ENCODE measurements around the gene TCF7L1. TPM values are rescaled to one million over a fixed set of nuclear protein-coding genes. Genes with fewer than 3 reads are reported as not detected.

TCF7L1 gene
- total and polyA plus RNA-seq, 9 of the 15 experiments (the other 6 are each of a cell fraction or from before 2014, with no cell fraction given), result 0.03 to 0.11 (median 0.07) TPM; not detected in 5

- no peaks in the 10 kb centered on the region for H3K9me1 ChIP-seq (ENCODE audit: control insufficient read depth, insufficient read depth, low read length)
- 21% methylated on average over 23 of the region's 23 CpGs for WGBS (ENCODE audit: insufficient coverage, low coverage, missing lambda C conversion rate)
- ChIA-PET POLR2A (interaction anchor here (0.6 to 0.7 kb wide), 3 partner anchors 10 to 27 kb away, joined by 3 to 4 read pairs (median 4); no protein-coding TSS in a partner anchor), CTCF (ENCODE audit: low intra/inter-chr PET ratio) (no interaction called here)
- no peak overlapping the region for H3K27ac ChIP-seq (ENCODE audit: extremely low read depth, low read depth, low read length)
- H4K20me1 ChIP-seq (replicated peaks; ENCODE audit: control insufficient read depth, insufficient read depth, low read length), result no peaks in the 10 kb centered on the region
- H3K4me1 ChIP-seq (replicated peaks in 1 of 2; ENCODE audit: control insufficient read depth in 2 of 2, insufficient read depth in 2 of 2, low read length in 2 of 2), result 0 out of 5 replicates have a peak, but pooled peaks cover 0 to 3% of the 10 kb centered on the region in 2 experiments
- H2AFZ ChIP-seq (ENCODE audit: low read depth, low read length), result no peak overlapping the region
- H3K27me3 ChIP-seq (ENCODE audit: control insufficient read depth in 2 of 2, insufficient read depth in 2 of 2, low read length in 2 of 2), result peaks cover 30 to 71% of the 10 kb centered on the region in 2 experiments; a peak in 3 of 5 replicates
- no peak overlapping the region for H3K4me3 ChIP-seq
- DNase-seq (ENCODE audit: extremely low read depth in 1 of 4, low spot score in 3 of 4) (no peak), FAIRE-seq (no peak), ATAC-seq (no peak)
- no peaks in the 10 kb centered on the region for H3K36me3 ChIP-seq (ENCODE audit: control insufficient read depth, insufficient read depth, low read length)
- TF ChIP-seq ZNF75A (CRISPR knock-in tag; IDR thresholded peaks at IDR 0.05) (no peak), BRCA1 (IDR thresholded peaks at IDR 0.05) (no peak), BRCA1 (CRISPR knock-in tag; IDR thresholded peaks at IDR 0.05) (no peak), ZBTB26 (CRISPR knock-in tag; IDR thresholded peaks at IDR 0.05) (no peak), ZNF668 (CRISPR knock-in tag; IDR thresholded peaks at IDR 0.05) (no peak), NELFE (IDR thresholded peaks at IDR 0.05; ENCODE audit: insufficient read depth, insufficient read length) (no peak), CEBPB (tag; IDR thresholded peaks at IDR 0.05) (no peak)
- in situ Hi-C loops (cut with MboI) (no loop called here), intact Hi-C loops (cut with micrococcal nuclease) (no loop called here)
- H3K4me2 ChIP-seq (ENCODE audit: insufficient read depth, low read length), result no peak overlapping the region
- BruUV-seq (replicated peaks), result no TSS peak
- H3K9ac ChIP-seq (ENCODE audit: insufficient read depth in 1 of 2, low read depth in 2 of 2, low read length in 2 of 2), result no peak overlapping the region
- no peaks in the 10 kb centered on the region for H3K79me2 ChIP-seq (ENCODE audit: control insufficient read depth, insufficient read depth, low read length)
- H3K9me3 ChIP-seq (replicated peaks; ENCODE audit: control insufficient read depth, insufficient read depth, low read depth, low read length), result no peaks in the 10 kb centered on the region
Observed at GRCh38 chr2:85255813-85256594, 122.8 kb downstream of the TCF7L1 start.

All from K562 (cell line).